SH-SY5Y (cell line): ENCODE measurements around the gene AHSP.

Experiments used
- GATA2 ChIP-seq: IDR thresholded peaks from 2 replicates; pipeline ENCODE4 v1.6.1; 2011; ENCODE audit warnings: mild to moderate bottlenecking, low read depth, low read length
- GATA3 ChIP-seq: IDR thresholded peaks from 2 replicates; pipeline ENCODE4 v1.6.1; 2011; ENCODE audit warnings: low read depth, mild to moderate bottlenecking, low read length, moderate library complexity

GRCh38 chr16:31532120-31532519 lies 4.4 kb downstream of the AHSP start:
- TF ChIP-seq GATA3 = no peak
- no peak for TF ChIP-seq GATA2
